Central memory CD4-positive, alpha-beta T cell (primary cell): Measurements from ENCODE around the gene WNT1.

Source experiments
- DNase-seq: peaks from one replicate; pipeline ENCODE4 v3.0.0; 2022

The WNT1 gene

DNA sequence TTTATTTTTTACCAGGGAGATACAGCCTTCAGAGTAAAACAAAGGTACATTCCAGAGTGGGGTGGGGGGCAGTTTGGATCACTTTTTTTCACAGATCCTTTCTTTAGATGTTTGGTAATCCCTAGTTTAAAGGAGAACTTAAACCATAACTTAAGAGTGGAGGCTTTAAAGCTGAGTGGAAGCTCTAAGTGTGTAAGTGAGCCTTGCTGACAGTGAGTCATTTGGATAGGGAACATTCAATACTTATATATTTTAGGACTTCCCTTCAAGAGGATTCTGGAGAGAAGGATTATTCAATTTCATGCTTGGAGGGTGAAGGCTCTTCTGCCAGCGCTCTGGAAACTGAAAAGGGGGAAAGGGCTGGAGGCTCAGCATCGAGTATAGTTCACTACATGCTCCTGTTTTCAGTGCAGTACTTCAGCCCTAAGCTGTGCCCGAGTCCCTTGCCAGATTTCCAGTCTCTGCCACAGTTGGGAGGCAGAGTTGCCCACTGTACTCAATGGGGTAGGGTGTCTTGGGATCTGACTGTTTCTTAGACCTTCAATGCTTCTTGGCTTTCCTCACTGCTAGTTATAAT is 32.1 kb downstream of the WNT1 start:
- DNase-seq = no peak

DNA sequence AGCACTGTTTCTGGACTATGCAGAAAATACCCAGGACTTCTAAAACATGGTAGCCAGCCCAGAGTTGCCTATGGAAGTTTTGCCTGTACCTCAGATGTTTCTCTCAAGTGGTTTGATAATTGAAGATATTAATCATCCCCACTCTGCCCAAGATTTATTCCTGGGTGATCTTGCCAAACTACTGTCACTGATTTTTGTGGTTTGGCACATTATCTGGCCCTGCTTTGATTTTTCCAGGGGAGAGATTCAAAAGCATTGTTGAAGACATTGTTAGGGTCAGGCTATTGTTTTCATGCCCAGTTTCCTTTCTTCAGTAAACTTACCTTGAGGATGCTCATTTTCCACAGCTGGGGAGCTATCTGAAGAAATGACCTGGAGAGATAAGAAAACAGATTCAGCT is 34.6 kb downstream of the WNT1 start:
- DNase-seq = no peak

DNA sequence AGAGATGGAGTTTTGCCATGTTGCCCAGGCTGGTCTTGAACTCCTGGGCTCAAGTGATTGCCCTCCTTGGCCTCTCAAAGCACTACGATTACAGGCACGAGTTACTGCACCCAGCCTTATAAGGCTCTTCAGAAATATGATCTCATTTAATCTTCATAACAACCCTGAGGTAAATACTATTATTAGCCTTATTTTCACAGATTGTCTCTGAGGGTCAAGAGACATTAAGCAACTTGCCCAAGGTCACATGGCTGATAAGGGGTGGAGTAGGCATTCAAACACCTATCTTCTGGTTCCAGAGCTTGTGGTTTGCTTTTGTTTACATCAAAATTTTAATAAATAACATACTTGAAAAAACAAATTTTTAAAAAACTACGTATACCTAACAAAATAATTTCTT is 35.3 kb downstream of the WNT1 start:
- no peak for DNase-seq

DNA sequence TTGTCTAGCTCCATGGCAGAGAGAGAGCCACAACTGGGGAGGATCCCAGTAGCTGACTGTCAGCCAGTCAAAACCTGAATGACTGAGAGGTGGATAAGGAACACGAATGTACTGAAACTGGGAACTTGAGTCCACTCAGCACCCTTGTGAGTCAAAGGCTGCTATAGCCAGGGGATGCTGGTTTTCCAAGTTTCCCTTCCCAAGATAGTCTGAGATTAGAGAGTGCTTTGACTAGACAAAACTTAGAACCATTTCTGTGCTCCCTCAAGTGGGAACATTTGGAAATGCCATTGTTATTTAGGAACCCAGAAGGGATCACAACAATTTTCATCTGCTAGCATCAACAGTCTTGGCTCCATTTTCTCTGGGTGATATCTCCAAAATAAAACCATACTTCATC is 36.4 kb downstream of the WNT1 start:
- DNase-seq = no peak

DNA sequence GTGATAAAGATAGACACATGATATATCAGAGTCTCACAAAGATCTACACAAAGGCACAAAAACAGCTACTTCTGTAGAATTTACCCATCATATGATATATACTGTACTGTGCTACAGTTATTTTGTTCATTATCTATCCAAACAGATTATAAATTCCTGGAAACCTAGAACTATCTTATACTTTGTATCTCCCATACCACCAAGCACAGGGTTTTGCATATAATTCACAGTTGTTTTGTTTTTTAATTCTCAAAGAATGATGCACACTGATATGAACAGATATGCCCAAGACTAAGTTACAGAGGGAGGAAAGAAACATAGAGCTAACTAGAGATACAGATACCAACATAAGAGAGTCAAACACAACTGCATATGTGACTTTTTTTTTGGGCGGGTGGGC is 37.1 kb downstream of the WNT1 start:
- no peak for DNase-seq

DNA sequence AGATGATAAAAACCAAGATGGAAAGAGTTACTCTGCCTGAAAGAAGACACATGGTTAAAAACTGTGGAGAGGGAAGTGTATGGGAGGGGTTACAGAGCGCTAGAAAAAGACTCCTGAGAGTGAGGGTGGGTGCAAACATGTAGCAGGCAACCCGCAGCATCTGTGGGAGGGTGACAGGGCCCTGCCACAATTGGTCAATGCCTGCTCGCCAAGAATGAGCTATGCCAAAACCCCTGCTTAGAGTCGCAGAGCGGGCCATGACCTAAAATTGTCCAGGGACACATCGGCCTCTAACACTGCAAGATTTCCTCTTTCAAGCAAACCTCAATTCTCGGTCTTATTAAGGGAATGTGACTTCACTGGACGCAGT is 39.8 kb downstream of the WNT1 start:
- peak; percentile 18 for DNase-seq

DNA sequence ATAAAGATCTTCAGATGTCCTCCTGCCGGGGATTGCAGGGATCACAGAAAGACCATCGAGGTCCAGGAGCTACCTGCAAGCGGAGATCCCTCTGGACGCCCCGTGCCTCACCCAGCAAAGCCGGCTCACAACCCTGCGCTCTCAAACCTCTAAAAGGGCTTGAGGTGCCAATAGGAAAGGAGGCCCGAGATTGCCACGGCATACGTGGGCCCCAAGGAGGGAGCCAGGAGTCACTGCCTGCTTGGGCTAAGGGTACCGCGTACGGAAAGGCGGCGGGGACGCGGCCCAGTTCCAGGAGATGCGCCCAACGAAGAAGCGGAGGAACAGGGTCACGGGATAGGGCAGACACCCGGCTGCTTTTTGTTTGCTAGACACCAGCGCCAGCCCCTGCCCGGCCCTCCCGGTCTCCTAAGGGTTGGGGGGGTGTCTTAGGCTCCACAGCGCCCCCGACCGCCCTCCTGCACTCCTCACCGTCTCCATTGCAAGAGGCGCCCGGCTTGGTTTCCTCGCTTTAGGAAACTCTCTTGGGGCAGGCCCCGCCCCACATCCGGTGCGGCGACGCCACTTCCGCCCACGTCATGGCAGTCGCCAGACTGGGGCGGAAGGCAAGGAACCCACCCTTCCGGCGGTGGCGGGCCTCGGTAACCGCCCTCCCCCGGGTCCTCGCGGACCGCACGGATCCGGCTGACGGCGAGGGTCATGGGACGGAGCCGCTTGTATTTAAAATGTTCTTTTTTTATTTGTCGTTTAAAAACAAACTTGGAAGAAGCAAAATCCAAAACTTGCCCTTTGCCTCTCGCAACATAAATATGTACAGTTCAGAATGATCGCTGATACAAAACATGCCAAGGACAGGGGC is 40.4 kb downstream of the WNT1 start, which contains the start of gene PRKAG1:
PRKAG1 (minus strand) TSS at position 516 of the 859 bp plus-strand sequence; CDS start at position 480, 36 bp downstream.
- DNase-seq = peak; percentile 99

DNA sequence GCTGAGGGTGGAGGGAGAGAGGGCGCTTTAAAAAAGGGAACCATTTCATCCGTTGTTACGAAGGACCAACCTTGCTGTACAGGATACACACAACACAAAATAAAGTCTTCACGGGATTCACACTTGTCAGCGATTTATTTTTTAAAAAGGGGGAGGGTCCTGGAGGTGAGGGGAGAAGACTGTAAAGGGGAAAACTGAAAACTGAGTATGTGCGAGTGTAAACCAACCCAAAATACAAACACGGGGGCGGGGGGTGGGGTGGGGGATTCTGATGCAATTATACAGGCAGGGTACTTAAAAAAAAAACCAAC is 41.0 kb downstream of the WNT1 start:
- no peak for DNase-seq

DNA sequence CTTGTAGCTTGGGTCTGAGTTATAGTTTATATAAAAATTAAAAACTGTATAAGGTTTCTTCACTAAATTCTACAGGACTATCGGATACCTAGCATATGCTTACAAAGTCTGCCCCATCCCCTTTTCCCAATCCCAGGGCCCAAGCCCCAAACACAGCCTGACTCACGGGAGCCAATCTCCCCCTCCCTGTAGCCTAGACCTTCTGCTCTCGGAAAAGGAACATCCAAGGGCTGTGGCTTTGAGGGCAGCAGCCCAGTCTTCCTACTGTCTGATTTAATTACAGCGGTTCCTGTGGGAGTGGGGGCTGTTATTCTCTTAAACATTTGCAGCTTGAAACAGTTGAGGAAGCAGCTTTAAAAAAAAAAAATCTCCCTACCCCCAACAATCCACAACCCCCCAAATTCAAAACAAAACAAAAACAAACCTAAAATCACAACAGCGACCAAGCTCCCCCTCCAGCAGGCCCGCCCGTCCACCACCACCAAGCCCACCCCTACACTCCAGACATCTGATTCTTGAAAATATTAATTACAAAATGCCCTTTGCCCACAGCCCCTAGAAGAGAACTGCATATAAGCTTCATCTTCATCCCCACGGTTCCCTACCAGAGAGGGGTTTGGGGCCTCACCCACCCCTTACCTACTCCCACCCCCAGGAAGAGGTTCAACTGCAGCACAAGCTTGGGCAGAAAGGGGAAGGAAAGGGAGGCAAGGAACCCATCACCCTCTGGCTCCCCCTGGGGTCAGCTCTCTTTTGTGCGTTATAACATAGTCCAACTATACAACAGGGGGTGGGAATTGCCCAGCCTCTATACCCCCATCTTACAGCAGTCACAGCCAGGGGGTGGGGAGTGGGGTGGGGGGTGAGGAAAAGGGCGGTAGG is 41.6 kb downstream of the WNT1 start:
- no peak for DNase-seq

DNA sequence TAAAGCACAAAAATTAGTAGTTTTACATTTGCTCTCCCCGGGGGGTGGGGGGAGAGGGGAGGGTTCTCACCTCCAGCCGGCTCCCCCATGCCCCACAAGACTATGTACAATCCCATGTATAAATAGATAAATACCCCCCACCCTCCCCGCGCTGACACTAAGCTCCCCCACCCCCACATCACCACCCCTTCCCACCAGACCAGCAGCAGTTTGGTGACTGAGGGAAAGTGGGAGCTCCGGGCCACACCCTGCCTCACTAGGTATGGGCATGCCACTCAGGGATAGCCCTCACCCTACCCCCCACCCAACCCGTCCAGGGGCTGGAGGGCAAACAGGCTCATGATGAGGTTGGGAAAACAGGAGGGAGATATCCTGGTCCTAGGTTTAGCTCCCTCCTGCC is 42.3 kb downstream of the WNT1 start:
- no peak for DNase-seq

DNA sequence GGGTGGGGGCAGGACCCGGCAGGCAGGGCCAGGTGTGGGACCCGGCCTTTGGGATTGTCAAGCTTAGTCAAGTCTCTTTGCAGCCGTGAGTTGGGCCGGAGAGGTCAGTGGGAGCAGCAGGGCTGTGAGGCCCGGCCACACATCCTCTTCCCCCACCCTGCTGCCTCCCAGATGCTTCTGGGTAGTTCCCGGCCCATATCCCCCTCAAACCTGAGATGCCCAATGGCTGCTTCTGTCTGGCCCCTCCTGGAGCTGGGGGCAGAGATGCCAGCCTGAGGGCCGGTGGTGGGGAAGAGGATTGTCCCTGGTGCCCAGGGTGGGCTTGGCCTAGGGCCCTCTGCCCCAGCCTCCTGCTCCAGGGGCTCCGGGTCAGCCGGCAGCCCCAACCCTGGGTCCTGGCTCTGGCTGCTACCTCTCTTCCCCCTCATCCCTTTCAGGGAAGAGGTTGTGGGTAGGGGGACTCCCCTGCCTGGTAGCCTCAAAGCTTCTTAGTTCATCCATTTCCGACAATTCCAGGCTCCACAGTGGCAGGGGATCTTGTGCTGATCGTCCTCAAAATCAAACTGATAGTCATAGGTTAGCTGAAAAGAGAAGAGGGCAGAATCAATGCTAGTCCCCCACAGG is 43.3 kb downstream of the WNT1 start:
- DNase-seq = no peak

DNA sequence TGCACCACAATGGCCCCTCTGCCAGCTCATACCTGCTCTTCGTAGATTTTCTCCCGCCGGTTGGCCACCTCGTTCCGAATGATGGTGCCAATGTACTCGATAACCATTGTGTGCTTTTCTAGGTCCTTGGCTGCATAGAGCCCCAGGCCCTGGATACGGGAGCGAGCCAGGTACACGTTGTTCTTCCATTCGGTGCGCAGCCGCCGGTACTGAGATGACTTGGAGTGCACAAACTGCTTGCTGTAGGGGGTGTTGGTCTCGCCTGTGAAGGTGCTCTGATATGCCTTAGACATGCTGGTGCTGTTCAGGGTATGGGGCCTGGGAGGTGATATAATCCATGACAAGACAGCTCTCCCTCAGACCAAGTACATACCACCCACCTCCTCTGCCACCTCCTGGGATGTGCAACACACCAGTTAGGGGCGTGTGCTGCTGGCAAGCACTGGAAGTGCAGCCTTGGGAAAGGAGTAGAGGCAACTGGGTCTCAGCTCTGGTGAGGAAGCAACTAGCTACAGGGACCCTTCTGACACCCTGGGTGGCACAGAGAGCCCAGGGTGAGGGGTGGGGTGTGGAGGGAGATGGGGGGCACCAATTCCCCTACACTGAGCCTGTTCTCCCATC is 44.5 kb downstream of the WNT1 start:
- DNase-seq = no peak

DNA sequence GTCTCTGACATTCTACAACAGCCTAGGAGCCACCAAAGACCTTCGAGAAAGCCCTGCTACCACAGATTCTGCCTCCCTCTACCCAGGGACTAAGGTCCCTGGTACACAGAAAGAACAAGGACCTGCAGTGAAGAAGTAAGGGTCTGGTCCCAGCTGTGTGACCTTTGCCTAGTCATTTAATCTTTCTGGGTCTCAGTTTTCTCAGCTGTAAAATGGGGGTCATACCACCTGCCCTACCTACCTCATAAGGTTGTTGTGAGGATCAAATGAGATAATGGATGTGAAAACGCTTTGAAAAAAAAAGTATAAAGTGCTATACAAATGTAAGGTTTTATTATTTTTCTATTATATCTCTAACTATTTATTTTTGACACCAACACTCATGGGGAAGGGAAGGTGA is 45.7 kb downstream of the WNT1 start:
- DNase-seq = no peak

DNA sequence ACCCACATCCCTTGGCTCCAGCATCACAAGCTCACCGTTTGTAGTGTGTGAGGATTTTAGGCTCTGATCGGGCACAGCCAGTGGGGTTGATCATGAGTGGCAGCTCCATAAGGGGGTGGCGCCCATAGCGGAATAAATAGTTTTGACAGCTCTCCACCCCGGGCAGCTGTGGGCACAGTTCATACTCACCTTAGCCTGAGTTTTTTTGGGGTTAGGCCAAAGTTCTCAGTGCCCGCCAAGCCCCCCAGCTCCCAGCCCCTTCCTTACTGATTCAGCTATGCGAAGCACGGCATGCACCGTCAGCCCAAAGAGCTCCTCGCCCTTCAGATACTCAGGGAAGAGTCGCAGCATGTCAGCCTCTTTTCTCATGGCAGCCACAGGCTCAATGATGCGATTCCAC is 46.4 kb downstream of the WNT1 start:
- DNase-seq = no peak

DNA sequence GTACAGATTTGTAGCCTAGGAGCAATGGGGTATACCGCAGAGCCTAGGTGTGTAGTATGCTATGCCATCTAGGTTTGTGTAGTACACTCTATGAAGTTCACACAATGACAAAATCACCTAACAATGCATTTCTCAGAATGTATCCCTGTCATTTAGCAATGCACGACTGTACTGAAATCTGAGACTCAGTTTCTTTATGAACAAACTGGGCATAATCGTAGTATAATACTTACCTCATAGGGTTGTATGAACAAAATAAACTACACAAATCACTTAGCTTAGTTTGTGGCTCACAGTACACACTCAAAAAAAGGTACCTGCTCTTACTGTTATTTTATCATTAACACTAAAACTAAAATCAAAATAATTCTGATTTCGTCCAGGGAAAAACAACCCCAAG is 47.3 kb downstream of the WNT1 start:
- DNase-seq = no peak

DNA sequence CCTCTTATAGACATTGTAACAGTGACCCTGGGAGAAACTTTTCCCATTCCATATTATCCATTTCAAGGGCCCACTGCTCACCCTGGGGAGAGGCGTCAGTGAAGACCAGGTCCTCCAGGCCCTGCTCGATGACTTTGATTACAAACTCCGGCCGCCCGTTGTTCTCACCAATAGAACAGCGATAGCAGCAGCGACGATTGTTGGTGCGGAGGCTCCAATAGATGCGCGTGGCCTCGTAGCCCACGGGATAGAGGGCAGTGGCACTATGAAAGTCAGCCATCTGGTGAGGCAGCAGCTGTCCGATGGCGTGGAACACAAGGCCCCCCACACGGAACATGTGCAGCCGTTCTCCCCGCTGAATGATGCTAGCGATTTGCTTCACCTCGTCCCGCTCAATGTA is 48.0 kb downstream of the WNT1 start:
- DNase-seq = no peak

DNA sequence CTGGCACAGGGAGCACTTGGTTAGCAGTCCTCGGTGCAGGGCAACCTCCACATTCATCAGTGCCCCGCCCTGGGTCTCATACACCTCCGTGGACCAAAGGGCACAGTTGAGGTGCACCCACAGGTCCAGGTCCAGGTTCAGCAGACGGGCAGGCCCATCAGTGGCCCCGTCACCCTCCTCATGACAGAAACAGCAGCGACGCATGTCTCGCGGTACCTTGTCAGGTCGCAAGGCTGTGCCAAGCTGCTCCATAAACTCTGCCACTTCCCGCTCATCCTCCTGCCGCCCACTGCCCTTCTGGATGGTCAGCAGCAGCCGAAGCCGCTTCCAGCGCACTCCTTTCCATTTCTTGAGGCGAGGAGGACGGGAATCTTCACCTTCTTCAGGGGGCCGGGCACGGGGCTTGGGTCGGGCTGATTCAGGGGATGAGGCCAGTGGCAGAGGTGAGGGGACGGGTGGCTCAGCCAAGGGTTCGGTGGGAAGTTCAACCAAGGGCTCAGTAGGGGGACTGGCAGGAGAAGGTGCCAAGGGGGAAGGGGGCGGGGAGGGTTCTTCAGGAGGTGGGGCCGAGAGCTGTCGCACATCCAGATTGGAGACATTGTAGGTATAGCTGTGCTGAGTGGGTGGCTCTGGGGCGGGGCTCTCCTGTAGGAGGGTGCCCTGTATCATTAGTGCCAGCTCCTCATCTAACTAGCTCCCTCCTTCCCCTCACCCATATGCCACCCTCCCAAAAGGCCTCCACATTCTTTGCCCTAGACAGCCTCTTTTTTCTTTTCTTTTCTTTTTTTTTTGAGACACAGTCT is 48.8 kb downstream of the WNT1 start:
- no peak for DNase-seq

DNA sequence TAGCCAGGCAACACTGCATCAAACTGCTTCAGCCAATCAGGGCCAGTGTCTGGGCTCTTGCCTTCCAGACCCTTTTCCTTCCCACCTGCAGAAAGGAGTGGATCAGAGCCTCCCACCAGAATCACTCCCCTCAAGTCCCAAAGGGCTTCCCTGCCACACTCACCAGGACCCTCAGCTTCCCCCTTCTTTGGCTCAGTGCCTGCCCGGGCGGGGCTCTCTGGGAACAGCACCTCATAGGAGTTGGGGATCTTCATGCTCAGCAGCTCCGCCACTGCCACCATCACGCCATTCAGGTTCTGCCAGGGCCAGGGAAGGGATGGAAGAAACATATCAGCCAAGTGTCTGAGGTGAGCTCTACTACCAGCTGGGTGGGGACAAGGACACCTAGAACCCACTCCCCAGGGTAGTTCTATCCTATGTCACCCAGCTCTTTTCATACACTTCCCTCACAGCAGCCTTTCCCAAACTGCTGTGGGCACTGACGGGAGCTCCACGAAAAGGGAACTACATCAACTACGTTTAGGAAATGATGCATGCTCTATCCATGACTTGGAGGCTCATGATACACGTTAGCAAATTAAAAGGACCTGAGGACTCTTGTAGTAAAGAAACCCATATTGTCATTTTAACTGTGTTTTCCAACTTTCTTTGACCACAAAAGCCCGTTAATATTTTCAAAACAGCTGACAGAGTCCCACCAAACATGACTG is 49.9 kb downstream of the WNT1 start:
- no peak for DNase-seq

DNA sequence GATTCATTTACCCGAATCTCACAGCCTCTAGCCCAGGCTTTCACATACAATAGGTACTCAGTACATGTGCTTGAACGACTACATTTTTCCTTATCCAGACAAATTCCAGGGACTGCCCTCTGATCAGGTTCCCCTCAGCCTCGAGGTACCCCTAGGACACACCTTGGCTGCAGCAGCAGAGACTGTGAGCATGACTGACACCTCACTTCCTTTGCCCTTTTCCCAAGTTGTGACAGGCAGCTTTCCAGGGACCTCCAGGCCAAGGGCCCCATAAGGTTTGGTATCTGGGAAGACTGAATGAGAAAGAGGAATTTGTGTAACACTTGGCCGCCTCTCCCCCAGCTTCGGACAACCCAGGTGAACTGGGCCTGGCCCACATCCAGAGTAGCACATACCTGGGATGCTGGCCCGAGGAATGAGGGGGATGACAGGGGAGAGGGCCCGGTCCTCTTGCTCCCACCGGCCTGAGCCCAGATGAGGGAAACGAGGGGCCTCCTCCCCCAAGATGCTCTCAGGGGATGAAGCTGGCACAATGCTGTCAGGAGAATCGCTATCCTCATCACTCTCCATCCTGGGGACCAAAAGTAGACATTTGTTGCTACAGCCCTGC is 50.6 kb downstream of the WNT1 start:
- DNase-seq = no peak

DNA sequence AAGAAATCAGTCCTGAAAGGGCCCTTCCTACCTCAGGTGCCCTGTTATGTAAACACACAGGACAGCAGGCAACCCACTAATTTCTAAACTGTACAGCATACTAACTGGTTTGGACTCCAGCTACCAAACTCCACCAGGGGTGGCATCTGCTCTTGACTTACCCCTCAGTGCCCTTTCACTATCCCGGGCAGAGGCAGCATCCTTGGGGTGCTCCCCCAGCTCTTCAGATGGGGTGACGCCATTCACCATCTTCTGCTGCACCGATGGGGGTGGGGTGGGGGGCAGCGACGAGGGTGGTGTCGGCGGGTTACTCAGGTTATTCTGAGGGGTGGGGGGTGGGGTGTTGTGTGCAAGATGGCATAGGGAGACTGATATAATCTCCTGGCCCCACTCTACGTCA is 52.0 kb downstream of the WNT1 start:
- no peak for DNase-seq
